Colon (tissue), 2 donors: ENCODE measurements around the gene CBX4.
"Not testable (repeated sequence)": the region's sequence is repeated elsewhere in the genome, so short reads cannot be mapped to it uniquely, and the experiment has no call there.

Experiments used
- FAIRE-seq: peaks from 2 replicates; lab custom pipeline; 2012; peaks lifted over from hg19 to GRCh38; lab: Jason Lieb, UNC
- donor health status: control.
- donor health status: control.

Gene CBX4

GRCh38 chr17:79859676-79860615 lies 20.7 kb upstream of the CBX4 start:
- FAIRE-seq, result no peak

GRCh38 chr17:79857095-79857494 lies 17.9 kb upstream of the CBX4 start:
- no peak for FAIRE-seq

GRCh38 chr17:79855331-79856124 lies 16.3 kb upstream of the CBX4 start:
- no peak for FAIRE-seq

GRCh38 chr17:79854080-79855060 lies 15.1 kb upstream of the CBX4 start:
- no peak for FAIRE-seq

GRCh38 chr17:79853168-79853567 lies 13.9 kb upstream of the CBX4 start:
- not testable (repeated sequence) for FAIRE-seq

- no peak for FAIRE-seq
Observed at GRCh38 chr17:79852748-79853147, 13.5 kb upstream of the CBX4 start.

GRCh38 chr17:79851461-79851817 lies 12.2 kb upstream of the CBX4 start:
- no peak for FAIRE-seq

GRCh38 chr17:79850571-79851460 lies 11.6 kb upstream of the CBX4 start:
- FAIRE-seq, result no peak

GRCh38 chr17:79849953-79850352 lies 10.7 kb upstream of the CBX4 start:
- FAIRE-seq, result no peak

- FAIRE-seq, result no peak
Observed at GRCh38 chr17:79848370-79848766, 9.1 kb upstream of the CBX4 start.

- FAIRE-seq, result no peak
Observed at GRCh38 chr17:79847698-79848369, 8.6 kb upstream of the CBX4 start.

GRCh38 chr17:79845601-79845949 lies 6.3 kb upstream of the CBX4 start:
- no peak for FAIRE-seq

- FAIRE-seq, result no peak
Observed at GRCh38 chr17:79844869-79845600, 5.8 kb upstream of the CBX4 start.

GRCh38 chr17:79843816-79844800 lies 4.9 kb upstream of the CBX4 start:
- no peak for FAIRE-seq

- FAIRE-seq, result no peak
Observed at GRCh38 chr17:79843474-79843815, 4.2 kb upstream of the CBX4 start.

GRCh38 chr17:79842656-79843473 lies 3.6 kb upstream of the CBX4 start:
- FAIRE-seq, result no peak

GRCh38 chr17:79842136-79842655 lies 3.0 kb upstream of the CBX4 start:
- FAIRE-seq, result no peak
